Left colon (tissue), 2 donors: Measurements from ENCODE around the gene LIN37. TPM values are rescaled to one million over a fixed set of nuclear protein-coding genes. Genes with fewer than 3 reads are reported as not detected.
A peak's percentile ranks its signal among the peaks of the same experiment; 100 is the strongest.

Experiments
- ATAC-seq: fragments of 200-7000 bp; cut with Tn5 transposase; one replicate; pipeline ENCODE4 v1.9.1; 2020; ENCODE audit warnings: mild to moderate bottlenecking, moderate library complexity
- DNase-seq, 2 donors: peaks; one replicate each; pipeline ENCODE4 v3.0.0-alpha.2; 2020
- intact Hi-C, 2 donors: fragments of 100-400 bp; cut with DNase I in 1 of 2; cut with micrococcal nuclease in 1 of 2; formaldehyde crosslinking; loops; one replicate each; pipeline versions ENCODE4 v1.11.2 to v1.14.0; 2022; cut with DNase I, micrococcal nuclease
- total RNA-seq, 2 donors: library from RNA; stranded (reverse); fragmentation: NEBNext Ultra II Directional; extraction: Animal tissue kit (Norgen Biotek cat#: 25700); gene quantifications; one replicate each; pipeline ENCODE4 v1.2.1, GENCODE V29; 2021
- donor health status: DM: no; HTN: no; CAD: no.
- donor health status: DM: yes; HTN: yes; CAD: no.

The LIN37 gene
- total RNA-seq, 2 donors from 2014 or later: 5.9 to 6.1 TPM

DNA sequence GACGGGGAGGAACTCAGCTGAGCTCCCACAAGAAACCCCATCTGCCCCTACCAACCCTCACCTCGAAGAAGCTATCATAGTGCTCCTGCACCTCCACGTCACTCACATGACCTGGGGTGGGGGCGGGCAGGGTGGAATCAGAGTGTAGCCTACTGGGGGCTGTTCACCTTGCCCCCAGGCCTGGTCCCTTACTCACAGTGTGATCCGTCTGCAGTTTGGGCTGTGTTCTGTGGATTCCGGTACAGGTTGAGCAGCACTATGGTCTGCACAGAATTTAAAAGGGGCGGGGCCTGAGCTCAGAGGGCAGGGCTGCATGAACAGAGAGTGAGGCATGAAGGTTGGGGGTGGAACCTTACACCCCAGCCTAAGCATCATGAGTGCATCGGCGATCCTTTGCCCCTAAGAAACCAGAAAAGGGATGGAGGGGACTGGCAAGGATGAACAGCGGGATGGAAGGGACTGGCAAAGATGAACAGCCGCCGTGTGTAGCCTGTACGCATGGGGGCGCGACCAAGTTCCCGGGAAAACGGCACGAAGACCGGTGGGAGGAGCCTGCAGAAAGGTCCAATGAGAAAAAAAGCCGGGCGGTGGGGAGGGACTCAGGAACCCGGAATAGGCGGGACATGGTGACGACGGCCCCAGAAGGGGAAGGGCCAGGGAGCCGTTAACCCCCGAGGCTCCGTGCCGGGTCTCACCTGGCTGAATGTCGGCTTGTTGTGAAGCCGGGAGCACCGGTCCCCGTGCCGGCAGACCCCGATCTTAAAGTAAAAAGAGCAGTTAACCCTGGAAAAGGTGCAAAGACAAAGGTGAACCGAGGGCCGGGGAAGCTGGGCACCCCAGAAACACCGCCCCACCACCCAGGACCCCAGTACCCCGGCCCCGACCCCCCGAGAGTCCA lies 3.7 kb upstream of the LIN37 start:
- intact Hi-C loops: no loop called here
- ATAC-seq: peak; percentile 69

DNA sequence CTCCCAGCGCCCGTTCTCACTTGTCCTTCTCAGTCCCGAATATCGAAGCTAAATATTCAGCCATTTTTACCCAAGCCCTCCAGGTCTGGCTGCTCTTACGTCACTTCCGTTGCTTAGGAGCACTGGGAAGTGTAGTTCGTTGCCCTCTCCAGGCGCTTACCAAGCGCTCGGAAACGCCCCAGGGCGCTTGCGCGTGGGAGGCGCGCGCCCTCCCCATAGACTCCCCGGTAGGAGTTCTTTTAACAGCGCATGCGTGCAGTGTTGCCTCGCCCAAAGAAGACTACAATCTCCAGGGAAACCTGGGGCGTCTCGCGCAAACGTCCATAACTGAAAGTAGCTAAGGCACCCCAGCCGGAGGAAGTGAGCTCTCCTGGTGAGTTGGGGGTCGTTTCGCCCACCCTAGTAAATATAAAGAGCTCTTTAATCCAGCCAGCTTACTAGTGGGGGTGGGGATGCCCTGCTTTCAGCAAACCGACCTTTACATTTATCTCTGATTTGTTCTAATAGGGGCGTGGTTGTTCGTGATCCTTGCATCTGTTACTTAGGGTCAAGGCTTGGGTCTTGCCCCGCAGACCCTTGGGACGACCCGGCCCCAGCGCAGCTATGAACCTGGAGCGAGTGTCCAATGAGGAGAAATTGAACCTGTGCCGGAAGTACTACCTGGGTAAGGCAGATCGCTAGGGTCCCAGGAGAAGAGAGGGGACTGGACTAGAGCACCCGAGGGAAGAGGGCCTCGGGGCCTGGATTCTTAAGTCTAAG lies 2.9 kb upstream of the LIN37 start, which contains the start of the genes PSENEN and U2AF1L4:
Gene PSENEN, plus strand, starts transcription at position 324 of the 759 bp plus-strand sequence. Its CDS starts 280 bp downstream, at position 604.
Gene U2AF1L4, minus strand, starts transcription at position 91 of the 759 bp plus-strand sequence. Its CDS starts 27 bp downstream, at position 64.
- ATAC-seq (peak; percentile 75), DNase-seq (peak; percentile 95 to 99)
- intact Hi-C loops: no loop called here

More for the DNA sequence above, 3.7 kb upstream of the LIN37 start:
- peak; percentile 96 to 97 for DNase-seq

DNA sequence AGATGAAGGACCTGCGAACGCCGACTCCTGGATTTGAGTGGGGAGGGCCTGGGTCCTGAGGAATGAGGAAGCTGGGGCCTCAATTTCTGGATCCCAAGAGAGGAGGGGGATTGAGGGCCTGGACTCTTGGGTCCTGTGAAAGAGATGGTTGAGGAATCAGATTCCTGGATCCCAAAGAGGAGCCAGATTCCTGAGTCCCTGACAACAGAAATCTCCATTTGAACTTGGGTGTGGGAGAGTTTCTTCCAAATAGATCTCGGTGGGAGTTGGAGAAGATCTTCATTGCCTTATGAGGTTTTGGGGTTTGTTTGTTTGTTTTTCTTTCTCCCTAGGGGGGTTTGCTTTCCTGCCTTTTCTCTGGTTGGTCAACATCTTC lies 2.3 kb upstream of the LIN37 start:
- ATAC-seq (no peak), DNase-seq (no peak)
- intact Hi-C loops: no loop called here

DNA sequence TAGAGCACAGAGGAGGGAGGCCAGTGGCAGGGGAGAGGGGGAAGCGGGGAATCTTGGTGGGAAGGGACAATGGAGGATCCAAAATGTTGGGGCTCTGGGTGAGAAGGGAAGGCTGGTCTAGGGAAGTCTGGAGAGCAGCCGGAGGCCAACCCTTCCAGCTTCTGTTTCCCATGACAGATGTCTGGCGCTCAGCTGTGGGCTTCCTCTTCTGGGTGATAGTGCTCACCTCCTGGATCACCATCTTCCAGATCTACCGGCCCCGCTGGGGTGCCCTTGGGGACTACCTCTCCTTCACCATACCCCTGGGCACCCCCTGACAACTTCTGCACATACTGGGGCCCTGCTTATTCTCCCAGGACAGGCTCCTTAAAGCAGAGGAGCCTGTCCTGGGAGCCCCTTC lies 1.8 kb upstream of the LIN37 start:
- DNase-seq (no peak), ATAC-seq (no peak)
- intact Hi-C loops: no loop called here

DNA sequence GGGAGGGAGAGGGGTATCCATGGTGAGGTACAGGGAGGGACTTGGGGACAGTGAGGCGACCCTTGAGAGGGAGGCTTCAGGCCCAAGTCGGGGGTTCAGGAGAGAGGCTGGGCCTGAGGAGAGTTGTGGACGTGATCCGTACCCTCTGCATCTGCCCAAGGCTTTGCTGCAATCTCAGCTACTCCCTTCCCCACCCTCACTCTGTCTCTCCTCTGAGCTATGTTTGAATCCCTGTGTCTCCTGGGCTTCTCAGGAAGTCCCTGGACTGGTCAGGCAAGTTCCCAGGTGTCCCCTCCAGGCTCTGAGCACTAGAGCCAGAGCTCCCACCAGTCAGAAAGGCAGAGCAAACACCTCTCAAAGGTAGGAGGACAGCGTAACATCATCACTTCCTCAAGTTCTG lies 1.8 kb downstream of the LIN37 start:
- intact Hi-C loops: no loop called here
- ATAC-seq (no peak), DNase-seq (no peak)

DNA sequence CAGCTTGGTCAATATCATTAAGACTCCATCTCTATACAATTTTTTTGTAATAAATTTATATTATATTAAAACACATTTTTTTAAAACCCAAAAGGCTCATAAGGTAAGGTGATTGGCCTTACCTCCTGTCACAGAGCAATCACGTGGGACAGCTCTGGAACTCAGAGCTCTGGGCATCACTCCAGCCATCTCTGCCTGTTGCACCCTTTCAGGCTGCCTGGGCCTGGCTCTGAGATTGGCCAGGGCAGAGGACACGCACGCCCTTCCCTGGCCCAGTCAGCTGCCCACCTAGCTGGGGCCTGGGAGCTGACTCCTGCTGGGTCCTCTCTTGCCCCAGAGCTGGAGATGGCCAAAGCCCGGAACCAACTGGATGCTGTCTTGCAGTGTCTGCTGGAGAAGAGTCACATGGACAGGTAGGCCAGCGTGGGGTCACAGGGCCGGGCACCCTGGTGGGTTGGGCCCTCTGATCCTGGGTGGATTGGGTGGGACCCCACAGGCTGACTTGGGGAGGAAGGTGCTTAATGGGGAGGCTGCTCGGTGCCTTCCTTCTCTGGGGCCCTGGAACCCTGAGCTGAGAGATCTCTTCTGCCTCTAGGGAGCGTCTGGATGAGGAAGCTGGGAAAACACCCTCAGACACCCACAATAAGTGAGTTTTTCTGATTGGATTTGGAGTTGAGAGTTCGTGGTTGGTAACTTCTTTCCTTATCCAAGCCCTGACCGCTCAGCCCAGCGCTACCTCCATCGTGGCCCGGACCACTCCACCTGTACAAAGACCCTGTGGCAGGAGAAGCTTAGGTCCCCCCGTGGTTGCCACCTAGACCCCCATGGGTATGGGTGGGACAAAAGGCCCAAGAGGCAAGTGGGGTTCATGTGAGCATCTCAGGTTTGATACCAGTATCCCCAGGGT lies 3.7 kb downstream of the LIN37 start:
- intact Hi-C loops: no loop called here
- no peak for ATAC-seq

DNA sequence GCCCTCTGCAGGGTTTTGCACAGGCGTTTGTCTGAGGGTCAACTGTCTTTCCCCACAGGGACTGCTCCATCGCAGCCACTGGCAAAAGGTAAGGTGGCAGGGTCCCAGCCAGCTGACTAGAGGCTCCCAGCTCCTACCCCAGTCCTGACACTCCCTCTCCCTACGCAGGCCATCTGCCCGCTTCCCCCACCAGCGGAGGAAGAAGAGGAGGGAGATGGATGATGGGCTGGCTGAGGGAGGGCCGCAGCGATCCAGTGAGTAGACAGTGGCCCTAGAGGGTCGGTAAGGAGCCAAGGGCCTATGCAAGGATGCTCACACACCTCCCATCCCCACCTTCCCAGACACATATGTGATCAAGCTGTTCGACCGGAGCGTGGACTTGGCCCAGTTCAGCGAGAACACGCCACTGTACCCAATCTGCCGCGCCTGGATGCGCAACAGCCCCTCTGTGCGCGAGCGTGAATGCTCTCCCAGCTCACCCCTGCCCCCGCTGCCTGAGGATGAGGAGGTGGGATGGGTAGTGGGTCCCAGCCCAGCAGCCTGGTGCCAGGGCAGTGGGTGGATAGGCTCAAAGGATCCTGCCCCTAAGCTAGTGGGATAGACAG lies 4.5 kb downstream of the LIN37 start:
- DNase-seq (no peak), ATAC-seq (no peak)
- intact Hi-C loops: no loop called here

More for the DNA sequence above, 3.7 kb downstream of the LIN37 start:
- no peak for DNase-seq

DNA sequence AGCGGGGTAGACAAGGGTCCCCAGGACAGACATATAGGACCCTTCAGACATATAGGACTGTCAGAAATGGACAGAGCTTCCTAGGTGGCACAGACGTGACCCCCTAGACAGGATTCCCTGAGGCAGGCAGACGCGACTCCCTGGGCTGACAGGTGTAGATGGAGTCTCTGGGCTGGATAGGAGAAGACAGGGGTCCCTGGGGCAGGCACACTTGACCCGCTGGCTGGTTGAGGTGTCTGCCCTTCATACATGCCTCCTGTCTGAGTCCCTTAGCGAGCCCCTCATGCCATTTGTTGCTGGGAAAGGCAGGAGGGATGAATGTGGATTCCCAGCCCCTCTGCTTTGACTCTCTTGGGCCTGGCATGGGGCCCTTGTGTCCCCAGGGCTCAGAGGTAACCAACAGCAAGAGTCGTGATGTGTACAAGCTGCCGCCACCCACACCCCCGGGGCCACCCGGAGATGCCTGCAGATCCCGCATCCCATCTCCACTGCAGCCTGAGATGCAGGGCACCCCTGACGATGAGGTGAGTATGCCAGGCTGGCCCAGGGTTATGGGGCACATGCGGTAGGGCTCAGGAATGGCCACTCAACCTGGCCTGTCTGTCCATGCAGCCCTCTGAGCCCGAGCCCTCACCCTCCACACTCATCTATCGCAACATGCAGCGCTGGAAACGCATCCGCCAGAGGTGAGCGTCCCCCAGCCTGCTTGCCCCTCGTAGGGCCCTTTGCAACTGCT lies 5.4 kb downstream of the LIN37 start:
- ATAC-seq (no peak), DNase-seq (no peak)
- intact Hi-C loops: no loop called here

DNA sequence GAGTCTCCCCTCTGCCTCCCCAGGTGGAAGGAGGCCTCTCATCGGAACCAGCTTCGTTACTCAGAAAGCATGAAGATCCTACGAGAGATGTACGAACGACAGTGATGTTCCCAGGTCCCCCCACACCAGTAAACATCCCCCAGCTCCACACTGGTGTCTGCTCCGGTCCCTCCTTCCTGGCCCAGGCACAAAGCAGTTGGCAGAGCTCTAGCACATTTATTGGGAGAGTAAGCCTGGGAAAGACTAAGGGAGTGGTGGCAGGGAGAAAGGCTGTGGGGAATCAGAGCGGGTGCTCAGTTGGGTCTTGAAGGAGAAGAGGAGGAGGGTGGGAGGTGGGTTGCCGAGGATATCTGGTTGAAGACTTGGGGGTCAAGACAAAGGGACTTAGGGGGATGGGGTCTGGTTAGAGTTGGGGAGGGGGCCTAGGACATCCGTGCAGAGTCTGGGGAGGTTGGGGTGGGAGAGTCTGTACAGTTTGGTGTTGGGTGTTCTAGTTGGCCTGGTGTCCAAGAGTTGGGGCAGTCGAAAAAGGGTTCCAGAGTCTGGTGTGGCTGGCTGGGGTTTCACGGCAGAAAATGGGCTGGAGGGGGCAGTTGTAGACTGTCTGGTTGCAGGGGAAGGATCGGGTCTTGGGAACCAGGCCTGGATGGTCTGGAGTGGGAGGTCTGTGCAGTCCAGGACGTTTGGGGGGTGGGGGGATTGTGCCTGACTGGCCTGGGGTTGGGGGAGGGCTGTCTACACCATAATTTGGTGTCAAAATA lies 6.2 kb downstream of the LIN37 start:
- intact Hi-C loops: no loop called here
- ATAC-seq (no peak), DNase-seq (no peak)

DNA sequence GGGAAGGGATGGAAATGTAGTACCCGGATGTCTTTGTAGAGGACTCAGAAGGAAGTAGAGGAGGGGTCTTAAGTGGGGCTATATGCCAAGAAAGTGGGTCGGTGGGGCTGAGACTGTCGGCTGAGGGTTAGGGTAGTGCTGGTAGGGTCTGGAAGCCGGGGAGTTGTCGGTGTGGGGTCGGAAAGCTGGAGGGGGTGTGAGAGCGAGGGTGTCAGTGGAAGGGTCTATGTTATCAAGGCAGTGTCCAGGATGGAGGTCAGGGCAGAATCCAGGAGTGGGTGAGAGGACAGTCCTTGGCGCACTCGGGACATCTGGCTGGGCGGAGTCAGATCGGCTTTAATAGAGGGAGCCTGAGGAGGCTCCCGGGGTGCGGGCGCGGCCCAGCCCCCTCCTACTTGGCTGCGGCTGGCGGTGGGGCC lies 6.8 kb downstream of the LIN37 start:
- DNase-seq (no peak), ATAC-seq (peak; percentile 4)
- intact Hi-C loops: no loop called here

DNA sequence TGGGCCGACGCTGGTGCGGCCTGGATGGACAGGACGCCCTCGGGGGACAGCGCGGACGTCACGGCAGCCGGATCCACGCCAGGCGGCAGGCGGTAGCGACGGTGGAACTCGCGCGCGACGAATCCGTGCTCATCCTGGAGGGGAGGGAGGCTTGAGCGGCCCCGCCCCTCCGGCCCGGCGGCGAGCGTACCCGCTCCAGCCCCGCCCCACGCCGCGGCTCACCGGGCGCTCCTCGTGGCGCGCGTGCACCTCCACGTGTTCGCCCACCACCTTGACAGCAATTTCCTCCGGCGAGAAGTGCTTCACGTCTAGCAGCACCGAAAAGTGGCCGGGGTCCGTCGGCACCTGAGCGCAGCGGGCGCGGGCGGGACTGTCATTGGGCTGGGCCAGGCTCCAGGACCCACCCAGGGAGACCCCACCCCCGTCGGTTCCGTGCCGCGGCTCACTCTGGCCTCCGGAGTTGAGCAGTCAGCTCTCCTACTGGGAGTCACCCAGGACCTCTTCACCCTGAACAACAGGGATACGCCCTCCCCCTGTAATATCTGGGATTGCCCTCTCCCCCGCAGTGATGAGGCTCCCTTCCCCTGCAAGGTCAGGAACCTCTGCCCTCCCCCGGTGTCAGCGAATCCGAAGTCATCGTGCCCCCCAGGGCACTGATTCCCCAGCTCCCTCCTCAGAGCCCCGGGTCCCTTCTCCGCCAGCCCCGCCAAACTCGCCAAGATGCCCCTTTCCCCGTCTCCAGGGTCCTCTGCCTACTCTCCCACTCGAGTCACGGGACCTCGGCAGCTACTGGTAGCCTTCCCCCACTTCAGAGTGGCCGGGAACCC lies 7.4 kb downstream of the LIN37 start:
- ATAC-seq: peak; percentile 48
- intact Hi-C loops: no loop called here
- peak; percentile 75 to 83 for DNase-seq

DNA sequence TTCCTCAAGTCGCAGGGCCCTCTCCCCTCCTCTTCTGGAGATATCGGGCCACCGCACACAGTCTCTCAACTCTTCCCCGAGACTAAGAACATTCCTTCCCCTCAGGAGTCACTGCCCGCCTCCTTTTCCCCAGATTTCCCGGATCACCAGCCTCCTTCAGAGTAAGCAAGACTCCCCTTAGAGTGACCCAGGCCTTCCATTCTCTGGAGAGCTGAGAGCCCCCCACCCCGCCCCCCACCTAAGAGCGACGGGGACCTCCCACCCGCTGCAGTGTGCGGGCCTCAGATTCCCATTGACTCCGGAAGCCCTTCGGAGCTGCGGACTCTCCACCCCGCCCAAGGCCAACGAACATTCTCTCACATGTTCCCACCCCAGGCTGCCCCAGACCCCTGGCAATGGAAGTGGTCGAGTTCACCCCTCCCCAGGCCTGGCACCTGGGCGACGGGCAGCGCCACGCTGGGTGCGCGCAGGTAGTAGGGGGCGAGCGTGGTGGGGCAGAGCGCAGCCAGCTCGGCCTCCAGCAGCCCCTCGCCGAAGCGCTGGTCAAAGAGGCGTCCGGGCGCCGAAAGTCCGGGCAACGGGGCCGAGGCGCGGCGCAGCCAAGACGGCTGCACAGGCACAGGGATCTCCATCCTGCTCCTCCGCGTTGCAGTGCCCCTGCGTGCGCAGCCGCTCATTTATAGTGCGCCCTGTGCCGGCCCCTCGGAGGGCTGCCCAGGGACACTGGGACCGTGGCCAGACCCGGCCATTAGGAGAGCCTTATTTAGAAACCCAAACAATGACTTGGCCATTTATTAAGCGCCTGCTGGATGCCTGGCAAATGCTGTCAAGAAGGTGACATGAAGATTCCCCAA lies 8.2 kb downstream of the LIN37 start, which contains the start of gene HSPB6:
Gene HSPB6, minus strand, starts transcription at position 653 of the 854 bp plus-strand sequence. Its CDS starts 21 bp downstream, at position 632.
- intact Hi-C loops: no loop called here
- no peak for ATAC-seq
- peak; percentile 49 to 62 for DNase-seq

DNA sequence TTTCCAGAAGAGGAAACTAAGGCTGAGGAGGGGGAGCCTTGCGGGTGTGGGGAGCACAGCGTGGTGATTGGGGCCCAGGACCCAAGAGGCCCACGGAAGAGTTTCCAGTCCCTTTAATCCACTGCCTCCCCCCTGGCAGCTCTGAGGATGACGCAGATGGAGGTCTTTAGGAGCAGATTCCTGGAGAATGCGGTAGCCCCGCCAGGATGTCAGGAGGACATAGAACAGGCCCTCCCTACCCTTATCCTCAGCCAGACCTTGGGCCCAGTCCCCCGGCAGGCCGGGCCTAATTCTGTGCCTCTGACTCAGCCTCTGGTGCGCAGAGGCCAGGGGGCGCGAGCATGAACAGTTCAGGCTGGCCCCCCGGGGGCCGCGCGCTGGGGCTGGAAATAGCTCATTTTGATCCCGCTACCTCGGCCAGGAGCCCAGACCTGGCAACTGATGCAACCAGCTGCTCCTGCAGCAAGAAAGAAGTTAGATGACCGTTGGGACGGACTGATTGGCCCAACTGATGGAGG lies 8.9 kb downstream of the LIN37 start:
- ATAC-seq (no peak), DNase-seq (peak; percentile 69 to 88)
- intact Hi-C loops: no loop called here

DNA sequence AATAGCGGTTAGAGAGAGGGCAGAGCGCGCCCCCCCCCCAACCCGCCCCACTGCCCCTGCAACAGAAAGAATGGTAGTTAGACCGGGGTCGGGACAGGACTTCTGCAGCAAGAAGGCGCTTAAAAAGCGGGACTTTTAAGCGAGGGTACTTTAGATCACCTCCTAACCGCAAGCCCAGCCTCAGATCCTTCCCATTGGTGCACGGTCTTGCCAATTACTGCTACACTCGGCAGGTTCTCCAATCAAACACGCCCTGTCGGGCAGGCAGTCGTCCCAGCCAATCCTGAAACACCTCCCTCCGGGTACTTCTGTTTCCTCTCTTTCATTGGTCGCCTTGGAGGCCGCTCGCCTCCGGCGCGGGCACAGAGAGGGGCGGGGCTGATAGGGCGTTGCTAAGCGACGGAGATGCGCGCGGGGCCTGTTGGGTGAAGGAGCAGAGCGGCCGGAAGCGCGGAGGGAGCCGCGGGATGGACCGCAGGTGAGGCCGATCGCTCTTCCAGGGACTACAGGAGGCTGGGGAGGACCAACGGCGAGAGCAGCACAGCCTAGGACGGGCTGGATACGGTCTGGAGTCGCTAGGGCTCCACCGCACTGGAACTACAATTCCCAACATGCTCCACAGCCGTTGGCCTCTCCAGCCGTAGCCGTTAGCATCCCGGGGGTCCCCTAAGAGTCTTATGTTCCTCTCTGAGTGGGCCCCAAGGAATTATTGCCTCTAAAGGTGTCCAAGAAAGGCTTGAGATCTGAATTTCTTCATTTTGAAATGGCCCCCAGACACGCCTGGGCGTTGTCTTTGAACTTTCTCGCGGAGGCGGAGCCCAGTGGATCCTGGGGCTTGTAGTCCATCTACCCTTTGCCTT lies 9.6 kb downstream of the LIN37 start, which contains the start of gene PROSER3:
Gene PROSER3, plus strand, starts transcription at position 428 of the 860 bp plus-strand sequence. Its CDS starts 40 bp downstream, at position 468.
- intact Hi-C loops: no loop called here
- peak; percentile 98 to 99 for DNase-seq
- peak; percentile 92 for ATAC-seq
